ENCODE results near the gene SLC44A2.

GRCh38 chr19:10692673-10693264 lies 67.4 kb downstream of the SLC44A2 start:
- TF ChIP-seq, protein P1, sequence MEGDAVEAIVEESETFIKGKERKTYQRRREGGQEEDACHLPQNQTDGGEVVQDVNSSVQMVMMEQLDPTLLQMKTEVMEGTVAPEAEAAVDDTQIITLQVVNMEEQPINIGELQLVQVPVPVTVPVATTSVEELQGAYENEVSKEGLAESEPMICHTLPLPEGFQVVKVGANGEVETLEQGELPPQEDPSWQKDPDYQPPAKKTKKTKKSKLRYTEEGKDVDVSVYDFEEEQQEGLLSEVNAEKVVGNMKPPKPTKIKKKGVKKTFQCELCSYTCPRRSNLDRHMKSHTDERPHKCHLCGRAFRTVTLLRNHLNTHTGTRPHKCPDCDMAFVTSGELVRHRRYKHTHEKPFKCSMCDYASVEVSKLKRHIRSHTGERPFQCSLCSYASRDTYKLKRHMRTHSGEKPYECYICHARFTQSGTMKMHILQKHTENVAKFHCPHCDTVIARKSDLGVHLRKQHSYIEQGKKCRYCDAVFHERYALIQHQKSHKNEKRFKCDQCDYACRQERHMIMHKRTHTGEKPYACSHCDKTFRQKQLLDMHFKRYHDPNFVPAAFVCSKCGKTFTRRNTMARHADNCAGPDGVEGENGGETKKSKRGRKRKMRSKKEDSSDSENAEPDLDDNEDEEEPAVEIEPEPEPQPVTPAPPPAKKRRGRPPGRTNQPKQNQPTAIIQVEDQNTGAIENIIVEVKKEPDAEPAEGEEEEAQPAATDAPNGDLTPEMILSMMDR (IDR thresholded peaks at IDR 0.05): no peak
- no peak for TF ChIP-seq POLR2A (IDR thresholded peaks at IDR 0.05)
